Activated T-helper 1 cell treated with Interleukin-2 at 50 U/mL for 16 hours (primary cell): ENCODE data around the gene NPHS1.
"Not testable (repeated sequence)": the region's sequence is repeated elsewhere in the genome, so short reads cannot be mapped to it uniquely, and the experiment has no call there.

Experiments used
- DNase-seq: peaks from one replicate; pipeline ENCODE4 v3.0.0-alpha.2; 2020; ENCODE audit warnings: low read depth

Gene NPHS1

DNA sequence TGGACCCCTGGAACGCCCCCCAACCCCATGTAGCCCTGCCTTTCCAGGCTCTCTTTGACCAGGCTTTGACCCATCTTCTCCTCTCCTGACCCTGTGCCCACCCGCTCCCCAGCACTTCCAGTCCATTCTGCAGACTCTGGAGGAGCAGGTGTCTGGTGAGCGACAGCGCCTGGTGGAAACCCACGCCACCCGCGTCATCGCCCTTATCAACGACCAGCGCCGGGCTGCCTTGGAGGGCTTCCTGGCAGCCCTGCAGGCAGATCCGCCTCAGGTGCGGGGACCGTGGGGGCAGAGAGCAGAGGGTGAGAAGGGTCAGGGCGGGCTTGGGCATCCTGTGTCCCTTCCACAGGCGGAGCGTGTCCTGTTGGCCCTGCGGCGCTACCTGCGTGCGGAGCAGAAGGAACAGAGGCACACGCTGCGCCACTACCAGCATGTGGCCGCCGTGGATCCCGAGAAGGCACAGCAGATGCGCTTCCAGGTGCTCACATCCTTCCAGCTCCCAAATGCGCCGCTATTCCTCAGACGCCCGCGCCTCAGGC lies 22.2 kb upstream of the NPHS1 start:
- DNase-seq = no peak

DNA sequence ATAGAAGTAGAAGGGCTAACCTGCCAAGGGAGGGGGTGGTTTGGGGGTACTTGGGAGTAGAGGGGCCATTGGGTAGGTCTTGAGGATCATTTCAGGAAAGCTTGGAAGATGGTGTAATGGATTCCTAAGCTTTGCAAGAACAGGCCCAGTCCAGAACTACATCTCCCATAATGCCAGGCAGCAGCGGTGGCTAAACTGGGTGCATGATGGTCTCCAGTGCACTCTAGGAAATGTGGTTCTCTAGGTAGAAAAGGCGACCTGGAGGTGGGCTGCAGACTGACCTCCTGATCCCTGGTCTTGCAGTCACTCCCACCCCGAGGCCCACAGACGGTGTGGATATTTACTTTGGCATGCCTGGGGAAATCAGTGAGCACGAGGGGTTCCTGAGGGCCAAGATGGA lies 19.9 kb upstream of the NPHS1 start:
- DNase-seq = no peak

DNA sequence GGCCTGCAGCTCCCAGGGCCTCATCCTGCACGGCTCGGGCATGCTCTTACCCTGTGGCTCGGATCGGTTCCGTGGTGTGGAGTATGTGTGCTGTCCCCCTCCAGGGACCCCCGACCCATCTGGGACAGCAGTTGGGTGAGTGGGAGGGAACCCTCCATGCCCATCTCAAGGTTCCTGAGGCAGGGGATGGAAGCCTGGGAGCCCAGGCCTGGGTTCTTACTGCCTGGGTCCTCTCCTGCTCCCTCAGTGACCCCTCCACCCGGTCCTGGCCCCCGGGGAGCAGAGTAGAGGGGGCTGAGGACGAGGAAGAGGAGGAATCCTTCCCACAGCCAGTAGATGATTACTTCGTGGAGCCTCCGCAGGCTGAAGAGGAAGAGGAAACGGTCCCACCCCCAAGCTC lies 19.3 kb upstream of the NPHS1 start:
- DNase-seq = no peak

DNA sequence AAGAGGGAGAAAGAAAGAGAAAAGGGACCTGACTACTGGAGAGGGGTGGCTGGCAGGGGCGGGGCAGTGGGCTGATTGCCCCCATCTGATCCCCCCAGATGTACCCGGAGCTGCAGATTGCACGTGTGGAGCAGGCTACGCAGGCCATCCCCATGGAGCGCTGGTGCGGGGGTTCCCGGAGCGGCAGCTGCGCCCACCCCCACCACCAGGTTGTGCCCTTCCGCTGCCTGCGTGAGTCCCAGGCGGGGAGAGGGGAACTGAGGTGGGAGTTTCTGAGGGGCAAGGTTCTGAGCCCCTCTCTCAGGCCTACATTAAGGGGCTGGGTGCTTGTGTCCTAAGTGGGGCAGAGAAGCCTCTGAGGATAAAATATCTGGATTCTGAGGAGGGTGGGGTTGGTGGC lies 18.5 kb upstream of the NPHS1 start:
- DNase-seq = no peak

DNA sequence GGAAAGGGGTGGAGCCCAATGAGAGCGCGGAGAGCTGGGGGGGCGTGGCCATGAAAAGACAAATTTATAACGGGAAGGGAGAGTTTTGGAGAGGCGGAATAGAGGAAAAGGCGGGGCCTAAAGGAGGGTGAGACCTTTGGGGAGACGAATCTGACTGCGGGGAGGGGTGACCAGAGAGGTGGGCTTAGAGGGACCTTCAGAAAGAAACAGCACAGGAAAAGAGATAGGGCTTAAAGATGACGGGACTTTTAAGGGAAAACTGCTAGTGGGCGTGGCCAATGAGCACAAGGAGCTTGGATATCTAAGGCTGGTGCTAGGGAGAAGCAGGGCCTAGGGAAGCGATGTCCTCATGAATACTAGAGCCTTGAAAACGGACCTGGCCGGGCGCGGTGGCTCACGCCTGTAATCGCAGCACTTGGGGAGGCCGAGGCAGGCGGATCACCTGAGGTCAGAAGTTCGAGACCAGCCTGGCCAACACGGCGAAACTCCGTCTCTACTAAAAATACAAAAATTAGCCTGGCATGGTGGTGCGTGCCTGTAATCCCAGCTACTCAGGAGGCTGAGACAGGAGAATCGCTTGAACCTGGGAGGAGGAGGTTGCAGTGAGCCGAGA lies 17.9 kb upstream of the NPHS1 start:
- not testable (repeated sequence) for DNase-seq

DNA sequence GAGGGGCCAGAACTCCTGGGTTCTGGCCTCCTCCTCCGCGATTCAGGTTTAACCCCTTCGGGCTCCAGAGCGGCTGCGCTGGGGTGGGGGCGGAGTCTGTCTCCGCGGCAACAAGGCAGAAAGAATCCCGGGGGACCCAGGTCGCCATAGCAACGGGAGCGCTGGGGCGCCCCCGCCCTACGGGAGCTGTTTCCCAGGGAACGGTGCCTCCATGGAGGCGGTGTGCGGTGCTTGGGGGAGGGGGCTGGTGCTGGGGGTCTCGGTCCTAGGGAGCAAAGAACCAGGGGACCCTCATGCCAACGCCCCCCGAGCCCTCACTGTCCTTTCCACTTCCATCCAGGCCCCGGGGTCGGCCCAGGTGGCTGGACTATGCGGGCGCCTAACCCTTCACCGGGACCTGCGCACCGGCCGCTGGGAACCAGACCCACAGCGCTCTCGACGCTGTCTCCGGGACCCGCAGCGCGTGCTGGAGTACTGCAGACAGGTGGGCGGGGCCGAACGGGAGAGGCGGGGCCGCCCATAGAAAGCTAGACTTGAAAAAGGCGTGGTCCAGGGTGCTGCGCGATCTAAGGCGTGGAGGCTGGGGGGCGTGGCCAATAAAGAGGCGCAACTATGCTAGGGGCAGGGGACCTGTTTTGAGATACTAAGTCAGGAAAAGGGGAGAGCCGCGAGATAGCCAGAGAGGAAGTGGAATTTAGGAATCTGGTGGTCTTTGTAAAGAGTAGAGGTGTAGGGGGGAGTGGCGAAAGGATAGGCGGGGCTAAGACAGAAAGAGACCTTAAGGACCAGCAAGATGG lies 17.2 kb upstream of the NPHS1 start:
- DNase-seq = peak; percentile 54

DNA sequence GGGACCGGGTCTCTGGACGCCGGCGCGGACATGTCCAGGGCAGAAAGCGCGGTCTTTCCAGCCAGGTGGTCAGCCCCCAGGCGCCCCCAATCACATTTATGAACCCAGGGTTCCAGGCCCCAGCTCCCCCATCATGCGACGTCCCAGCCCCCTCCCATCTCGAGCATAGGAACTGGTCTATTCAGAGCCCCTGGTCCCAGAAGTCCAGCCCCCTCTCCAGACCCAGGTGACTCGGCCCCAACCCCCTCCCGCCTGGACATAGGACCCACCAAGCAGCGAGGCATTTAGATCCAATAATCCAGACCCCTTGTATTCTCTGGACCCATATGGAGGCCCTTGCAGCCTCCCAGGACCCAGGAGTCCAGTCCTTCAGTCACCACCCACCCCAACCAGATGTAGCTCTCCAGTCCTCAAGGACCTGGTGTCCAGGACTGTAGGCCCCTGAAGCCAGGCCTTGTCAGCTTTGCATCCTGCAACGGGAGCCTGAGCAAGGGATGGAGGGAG lies 16.6 kb upstream of the NPHS1 start:
- DNase-seq = no peak

DNA sequence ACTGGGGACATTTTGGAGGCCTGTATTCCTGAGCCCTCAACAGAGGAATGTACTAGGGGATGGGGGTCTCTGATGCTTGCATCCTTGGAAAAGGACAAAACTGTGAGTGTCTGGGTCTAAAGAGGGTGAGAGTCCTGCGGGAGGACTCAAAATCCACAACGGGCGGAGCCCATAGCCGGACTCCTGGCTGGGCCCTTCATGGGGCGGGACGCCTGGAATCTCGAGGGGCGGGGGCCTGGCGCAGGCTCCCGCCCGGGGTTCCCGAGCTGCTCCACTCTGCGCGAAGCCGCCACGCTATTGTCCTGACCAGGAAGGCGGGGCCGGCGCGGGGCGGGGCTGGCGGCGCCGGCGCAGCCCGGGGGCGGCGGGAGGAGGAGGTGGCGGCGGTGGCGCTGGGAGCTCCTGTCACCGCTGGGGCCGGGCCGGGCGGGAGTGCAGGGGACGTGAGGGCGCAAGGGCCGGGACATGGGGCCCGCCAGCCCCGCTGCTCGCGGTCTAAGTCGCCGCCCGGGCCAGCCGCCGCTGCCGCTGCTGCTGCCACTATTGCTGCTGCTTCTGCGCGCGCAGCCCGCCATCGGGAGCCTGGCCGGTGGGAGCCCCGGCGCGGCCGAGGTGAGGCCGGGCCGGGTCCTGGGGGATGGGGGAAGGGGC lies 16.0 kb upstream of the NPHS1 start, which contains the start of gene APLP1:
TSS of gene APLP1 (plus strand) at position 403 of the 651 bp plus-strand sequence. CDS start at position 466, 63 bp downstream.
- DNase-seq = peak; percentile 53

DNA sequence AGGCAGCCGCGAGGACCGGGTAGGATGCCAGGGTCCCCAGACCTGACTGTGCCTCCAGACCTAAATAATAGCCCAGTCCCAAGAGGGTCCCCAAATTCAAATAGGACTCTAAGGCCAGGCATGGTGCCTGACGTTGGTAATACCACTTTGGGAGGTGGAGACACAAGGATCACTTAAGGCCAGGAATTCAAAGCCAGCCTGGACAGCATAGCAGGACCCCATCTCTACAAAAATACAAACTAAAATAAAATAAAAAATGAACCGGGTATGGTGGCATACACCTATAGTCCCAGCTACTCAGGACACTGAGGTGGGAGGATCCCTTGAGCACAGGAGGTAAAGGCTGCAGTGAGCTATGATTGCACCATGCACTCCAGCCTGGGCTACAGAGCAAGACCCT lies 10.7 kb upstream of the NPHS1 start:
- DNase-seq = no peak

DNA sequence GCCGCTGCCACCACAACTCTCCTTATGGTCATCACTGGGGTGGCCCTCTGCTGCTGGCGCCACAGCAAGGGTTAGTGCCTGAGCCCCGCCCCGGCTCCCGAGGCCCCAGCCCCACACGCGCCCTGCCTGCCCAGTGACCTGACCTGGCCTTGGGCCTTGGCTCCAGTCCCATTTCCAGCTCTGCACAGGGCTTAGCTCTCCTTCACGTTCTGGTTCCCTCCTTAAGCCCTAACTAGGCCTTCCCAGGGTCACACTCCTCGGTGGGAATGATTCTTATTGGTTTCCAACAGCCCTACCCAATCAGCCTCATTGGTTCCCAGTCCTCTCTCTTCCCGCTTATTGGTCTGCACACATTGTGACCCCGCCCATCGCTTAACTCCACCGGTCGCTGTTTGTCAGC lies 10.2 kb upstream of the NPHS1 start:
- DNase-seq = no peak

DNA sequence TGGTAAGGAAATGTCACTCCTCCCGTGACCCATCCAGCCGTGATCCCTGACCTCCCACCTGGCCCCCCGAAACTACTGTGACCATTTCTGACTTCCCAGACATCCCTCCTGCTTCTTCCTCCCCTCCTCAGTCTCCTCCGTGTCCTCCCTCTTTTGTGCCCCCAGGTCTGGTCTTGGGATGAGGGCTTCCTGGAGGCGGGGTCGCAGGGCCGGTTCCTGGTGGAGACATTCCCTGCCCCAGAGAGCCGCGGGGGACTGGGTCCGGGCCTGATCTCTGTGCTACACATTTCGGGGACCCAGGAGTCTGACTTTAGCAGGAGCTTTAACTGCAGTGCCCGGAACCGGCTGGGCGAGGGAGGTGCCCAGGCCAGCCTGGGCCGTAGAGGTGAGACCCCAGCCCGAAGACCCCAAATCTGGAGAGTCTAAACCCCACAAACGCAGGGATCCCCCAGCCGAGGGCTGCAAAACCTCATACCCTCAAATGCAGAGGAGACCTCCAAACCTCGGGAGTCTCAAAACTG lies 9.4 kb upstream of the NPHS1 start:
- no peak for DNase-seq

DNA sequence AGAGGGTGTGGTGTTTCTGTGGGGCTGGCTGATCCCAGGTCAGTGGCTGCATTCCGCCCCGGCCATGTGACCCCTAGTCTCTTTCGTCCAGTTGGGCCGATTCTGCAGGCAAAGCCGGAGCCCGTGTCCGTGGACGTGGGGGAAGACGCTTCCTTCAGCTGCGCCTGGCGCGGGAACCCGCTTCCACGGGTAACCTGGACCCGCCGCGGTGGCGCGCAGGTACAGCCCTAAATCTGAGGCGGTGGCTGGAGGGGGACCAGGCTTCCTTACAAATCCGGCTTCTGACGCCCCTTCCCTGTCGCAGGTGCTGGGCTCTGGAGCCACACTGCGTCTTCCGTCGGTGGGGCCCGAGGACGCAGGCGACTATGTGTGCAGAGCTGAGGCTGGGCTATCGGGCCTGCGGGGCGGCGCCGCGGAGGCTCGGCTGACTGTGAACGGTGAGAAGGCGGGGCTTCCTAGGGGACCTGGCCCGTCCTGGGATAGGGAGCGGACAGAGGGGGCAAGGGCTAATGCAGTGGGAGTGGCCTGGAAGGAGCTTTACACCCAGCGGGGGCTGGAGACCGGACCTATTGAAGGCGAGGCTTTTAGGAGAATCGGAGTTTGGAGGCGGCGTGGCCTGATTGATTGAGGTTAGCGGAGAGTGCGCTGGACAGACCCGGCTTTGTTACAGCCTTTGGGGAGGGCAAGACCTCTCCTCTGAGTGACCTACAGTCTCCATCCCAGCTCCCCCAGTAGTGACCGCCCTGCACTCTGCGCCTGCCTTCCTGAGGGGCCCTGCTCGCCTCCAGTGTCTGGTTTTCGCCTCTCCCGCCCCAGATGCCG lies 8.7 kb upstream of the NPHS1 start:
- no peak for DNase-seq

DNA sequence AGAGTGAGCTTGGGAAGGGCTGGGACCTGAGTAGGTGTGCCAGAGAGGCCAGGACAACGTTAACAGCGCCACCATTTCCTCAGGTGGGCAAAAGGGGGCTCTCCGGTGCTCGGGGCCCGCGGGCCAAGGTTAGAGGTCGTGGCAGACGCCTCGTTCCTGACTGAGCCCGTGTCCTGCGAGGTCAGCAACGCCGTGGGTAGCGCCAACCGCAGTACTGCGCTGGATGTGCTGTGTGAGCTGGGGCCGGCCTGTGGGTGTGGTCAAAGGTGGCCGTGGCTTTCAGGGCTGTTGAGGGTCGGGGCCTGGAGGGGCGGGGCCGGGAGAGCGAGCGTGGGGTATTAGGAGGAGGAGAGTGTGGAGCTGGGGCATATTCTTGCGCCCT lies 8.1 kb upstream of the NPHS1 start:
- DNase-seq = no peak

DNA sequence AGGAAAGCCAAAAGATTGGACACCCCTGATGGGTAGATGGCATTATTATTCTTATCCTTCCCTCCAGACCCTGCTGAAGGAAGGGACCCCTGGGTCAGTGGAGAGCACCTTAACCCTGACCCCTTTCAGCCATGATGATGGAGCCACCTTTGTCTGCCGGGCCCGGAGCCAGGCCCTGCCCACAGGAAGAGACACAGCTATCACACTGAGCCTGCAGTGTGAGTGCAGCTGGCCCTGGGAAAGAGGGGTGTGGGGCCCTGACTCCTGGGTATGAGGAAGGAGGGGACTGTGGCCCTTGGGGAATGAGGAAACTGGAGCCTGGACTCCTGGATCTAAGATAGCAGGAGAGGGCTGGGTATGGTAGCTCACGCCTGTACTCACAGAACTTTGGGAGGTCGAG lies 7.1 kb upstream of the NPHS1 start:
- DNase-seq = no peak

DNA sequence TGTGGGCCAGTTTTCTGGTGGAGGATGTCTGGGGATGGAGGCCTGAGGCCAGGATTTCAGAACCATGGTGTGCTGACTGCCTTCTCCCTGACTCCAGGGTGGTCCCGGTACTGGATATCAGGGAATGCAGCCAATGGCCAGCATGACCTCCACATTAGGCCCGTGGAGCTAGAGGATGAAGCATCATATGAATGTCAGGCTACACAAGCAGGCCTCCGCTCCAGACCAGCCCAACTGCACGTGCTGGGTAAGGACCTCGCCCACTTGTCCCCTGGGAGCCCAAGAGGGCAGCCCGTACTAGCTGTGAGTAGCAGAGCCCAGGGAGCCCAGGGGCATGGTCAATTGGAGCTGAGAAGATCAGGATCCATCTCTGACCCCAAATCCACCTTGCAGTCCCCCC lies 6.0 kb upstream of the NPHS1 start:
- no peak for DNase-seq

DNA sequence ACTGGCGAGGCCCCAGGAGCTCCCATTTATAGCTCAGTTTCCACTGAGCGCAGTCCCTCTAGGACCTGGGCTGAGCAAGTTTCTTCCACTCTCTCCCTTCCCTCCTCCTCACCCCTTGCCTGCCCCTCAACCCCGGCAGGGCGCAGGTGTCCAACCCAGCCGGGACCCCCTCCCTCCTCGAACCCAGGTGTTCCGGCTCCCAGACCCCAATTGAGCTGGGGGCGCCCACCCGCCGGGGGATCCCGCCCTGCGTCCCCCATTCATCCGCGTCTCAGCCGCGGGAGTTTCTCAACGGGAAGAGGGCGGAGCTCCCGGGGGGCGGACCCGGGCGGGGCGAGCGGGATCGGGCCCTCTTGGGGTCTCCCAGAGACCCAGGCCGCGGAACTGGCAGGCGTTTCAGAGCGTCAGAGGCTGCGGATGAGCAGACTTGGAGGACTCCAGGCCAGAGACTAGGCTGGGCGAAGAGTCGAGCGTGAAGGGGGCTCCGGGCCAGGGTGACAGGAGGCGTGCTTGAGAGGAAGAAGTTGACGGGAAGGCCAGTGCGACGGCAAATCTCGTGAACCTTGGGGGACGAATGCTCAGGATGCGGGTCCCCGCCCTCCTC lies 4.3 kb upstream of the NPHS1 start, which contains the start of gene KIRREL2:
TSS of gene KIRREL2 (plus strand) at position 366 of the 604 bp plus-strand sequence. CDS start at position 575, 209 bp downstream.
- DNase-seq = no peak

DNA sequence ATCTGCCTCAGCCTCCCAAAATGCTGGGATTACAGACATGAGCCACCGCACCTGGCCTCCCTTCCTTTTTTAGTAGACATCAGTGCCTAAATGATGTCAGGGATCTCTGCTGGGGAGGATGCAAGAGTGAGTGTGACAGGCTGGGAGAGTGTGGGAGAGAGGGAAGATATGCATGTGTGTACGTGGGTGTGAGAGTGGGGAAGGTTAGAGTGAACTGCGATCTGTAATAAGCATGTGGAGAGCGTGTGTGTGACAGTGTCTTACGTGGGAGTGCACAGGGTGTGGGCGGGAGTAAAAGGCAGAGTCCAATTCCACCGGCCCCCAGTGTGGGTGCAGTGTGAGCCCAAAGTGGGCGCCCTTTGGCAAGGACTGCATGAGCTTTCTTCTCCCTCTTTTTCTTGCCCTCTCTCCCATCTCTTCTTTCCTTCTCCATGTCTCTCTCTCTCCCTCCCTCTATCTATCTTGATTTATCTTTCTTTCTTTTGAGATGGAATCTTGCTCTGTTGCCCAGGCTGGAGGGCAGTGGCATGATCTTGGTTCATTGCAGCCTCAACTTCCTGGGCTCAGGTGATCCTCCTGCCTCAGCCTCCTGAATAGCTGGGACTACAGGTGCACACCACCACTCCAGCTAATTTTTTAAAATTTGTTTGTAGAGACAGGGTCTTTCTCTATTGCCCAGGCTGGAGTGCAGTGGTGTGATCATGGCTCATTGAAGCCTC lies 893 bp upstream of the NPHS1 start:
- no peak for DNase-seq

DNA sequence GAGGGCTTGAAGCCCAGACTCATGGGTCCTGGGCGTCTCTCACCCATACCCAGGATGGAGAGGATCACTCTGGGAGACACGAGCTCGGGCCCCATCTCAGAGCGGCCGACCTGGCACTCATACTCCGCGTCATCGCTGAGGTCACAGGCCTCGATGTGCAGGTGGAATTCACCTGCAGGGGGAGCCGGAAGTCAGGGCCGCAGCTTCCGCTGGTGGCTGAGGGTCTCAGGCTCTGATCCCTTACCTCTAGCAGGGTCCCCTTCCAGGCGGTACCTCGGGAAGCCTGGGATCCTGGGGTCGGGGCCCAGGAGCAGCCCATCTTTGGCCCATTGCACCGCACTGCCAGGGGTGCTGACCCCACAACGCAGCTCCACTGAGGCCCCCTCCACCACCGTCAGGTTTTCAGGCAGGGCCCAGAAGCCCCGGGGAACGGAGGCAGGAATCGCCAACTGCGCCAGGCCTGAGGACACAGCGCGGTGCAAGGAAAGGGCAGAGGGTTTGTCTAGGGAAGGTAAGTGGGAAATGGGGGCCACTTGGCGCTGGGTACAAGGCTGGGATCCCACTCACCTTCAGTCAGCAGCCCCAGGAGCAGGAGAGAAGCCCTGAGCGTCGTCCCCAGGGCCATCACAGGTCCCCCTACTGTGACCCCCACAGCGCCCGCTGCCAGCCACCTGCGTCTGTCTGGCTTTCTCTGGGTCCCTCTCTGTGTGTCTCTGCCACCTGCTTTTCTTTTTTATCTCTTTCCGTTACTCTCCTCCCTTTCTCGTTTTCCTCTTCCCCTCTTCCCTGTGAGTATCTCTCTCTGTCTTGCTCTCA lies 883 bp downstream of the NPHS1 start:
- DNase-seq = no peak

DNA sequence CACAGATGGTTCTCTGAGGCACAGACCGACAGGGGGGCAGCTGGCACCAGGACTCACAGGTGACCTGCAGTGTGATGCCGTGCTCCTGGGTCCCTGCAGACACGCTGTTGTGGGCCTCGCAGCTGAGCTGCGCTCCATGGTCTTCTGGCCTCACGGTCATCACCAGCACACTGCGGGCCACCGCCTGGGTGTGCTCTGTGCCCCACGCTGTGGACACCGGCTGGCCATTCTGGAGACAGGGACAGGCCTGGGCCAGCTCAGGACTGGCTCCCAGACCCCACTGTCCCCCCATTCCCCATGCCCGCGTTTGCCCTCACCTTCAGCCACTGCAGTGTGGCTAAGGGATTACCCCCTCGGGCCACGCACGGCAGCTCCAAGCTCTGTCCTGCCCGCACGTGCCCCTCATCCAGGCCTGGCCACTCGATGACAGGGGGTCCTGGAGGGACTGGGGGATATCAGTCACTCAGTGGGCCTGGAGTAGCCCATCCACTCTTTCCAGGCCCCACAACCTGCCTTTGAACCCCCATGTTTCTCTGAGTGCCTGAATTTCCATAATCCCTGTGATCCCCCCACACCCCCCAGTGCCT lies 3.3 kb downstream of the NPHS1 start:
- no peak for DNase-seq
